GM12875 (cell line): ENCODE results near the gene KLHL25.

Experiments
- H3K4me3 ChIP-seq: one replicate; pipeline ENCODE4 v1.5.1; 2011; ENCODE audit warnings: low read depth, low read length, control low read depth
- TF ChIP-seq, protein P1 (sequence below): IDR thresholded peaks from 2 replicates; pipeline ENCODE4 v1.5.1; 2011; ENCODE audit warnings: low read depth, mild to moderate bottlenecking, control low read depth, inconsistent platforms, low read length, moderate library complexity, borderline replicate concordance; ENCODE audit not compliant: insufficient read depth

Gene KLHL25

DNA sequence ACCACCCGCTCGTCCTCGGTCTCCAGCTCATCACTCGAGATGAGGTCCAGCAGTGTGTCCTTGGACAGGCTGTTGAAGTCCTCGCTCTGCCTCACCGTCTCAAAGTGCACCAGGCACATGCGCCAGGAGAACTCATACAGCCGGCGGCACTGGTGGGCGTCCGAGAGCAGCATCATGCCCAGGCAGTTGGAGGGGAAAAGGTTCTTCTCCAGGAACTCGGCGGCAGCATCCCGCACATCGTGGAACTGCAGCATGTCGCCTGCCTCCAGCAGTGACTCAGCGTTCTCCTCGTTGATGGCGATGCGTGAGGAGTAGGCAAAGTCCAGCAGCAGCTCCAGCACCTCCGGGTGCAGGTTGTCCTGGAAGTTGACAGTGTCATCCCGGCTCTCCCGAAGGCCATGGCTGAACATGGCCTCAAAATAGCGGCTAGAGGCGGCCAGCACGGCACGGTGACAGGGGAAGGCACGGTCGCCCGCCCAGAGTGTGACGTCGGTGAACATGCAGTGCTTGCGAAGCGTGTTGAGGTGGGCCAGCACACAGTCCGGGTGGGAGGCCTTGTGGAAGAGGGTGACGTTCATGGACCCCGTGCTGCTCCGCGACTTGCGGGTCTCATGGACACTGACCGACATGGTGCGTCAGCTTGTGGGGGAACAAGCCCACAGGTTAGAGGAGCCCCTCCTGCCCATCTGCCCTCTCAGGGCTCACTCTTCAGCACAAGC lies 25.4 kb downstream of the KLHL25 start:
- TF ChIP-seq, protein P1, sequence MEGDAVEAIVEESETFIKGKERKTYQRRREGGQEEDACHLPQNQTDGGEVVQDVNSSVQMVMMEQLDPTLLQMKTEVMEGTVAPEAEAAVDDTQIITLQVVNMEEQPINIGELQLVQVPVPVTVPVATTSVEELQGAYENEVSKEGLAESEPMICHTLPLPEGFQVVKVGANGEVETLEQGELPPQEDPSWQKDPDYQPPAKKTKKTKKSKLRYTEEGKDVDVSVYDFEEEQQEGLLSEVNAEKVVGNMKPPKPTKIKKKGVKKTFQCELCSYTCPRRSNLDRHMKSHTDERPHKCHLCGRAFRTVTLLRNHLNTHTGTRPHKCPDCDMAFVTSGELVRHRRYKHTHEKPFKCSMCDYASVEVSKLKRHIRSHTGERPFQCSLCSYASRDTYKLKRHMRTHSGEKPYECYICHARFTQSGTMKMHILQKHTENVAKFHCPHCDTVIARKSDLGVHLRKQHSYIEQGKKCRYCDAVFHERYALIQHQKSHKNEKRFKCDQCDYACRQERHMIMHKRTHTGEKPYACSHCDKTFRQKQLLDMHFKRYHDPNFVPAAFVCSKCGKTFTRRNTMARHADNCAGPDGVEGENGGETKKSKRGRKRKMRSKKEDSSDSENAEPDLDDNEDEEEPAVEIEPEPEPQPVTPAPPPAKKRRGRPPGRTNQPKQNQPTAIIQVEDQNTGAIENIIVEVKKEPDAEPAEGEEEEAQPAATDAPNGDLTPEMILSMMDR = no peak
- no peak overlapping the region for H3K4me3 ChIP-seq

DNA sequence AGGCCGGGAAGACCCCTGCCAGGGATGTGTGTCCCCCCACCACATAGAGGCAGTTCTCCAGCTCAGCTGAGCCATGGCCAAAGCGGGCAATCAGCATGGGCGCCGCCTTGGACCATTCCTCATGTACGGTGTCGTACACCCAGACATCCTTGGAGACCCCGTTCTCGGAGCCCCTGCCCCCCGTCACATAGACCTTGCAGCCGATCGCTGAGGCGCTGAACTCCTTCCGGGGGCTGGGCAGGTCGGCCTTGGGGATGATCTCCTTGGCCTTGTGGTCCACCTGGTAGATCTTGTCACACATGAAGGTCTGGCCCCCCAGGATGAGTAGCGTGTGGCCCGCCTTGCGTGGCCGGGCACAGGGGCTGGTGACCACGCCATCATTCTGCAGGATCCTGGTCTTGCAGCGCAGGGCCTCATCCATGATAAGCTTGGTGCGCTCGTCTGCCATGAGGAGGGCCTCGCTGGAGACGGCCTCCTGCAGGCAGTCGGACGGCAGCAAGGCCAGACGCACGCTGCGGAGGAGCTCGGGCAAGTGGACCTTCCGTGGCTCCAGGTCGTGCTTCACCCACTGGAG lies 26.0 kb downstream of the KLHL25 start:
- TF ChIP-seq, protein P1 = no peak

DNA sequence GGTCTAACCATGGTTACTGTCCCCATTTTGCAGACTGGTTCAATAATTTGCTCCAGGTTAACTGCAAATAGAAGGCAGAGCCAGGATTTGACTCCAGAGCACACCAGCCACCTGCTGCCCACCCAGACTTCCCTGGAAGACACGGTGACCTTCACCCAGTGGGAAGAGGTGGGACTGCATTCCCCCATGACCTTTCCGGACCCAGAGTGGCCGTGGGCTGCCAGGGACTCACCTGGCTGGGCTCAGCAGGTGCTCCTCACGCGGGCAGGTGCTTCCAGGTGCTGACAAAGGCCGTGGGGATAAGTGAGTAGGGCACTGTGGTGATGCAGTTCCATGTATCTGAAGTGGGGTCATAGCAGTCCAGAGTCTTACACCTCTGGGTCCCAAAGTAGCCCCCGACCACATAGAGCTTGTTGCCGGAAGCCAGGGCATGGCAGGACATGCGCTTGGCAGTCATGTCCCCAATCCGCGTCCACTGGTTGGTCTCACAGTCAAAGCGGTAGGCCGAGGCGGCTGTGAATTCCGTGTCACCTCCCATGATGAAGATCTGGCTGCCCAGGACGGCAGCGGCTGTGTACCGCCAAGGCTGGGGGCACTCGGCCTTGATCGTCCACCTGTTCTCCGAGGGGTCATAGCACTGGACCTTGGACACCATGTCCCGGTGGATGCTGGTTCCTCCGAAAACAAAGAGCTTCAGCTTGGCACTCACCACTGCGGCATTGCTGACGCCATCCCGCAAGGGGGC lies 26.8 kb downstream of the KLHL25 start:
- TF ChIP-seq, protein P1 = no peak
- H3K4me3 ChIP-seq = no peak overlapping the region

More for the DNA sequence above, 26.0 kb downstream of the KLHL25 start:
- H3K4me3 ChIP-seq = no peak overlapping the region

DNA sequence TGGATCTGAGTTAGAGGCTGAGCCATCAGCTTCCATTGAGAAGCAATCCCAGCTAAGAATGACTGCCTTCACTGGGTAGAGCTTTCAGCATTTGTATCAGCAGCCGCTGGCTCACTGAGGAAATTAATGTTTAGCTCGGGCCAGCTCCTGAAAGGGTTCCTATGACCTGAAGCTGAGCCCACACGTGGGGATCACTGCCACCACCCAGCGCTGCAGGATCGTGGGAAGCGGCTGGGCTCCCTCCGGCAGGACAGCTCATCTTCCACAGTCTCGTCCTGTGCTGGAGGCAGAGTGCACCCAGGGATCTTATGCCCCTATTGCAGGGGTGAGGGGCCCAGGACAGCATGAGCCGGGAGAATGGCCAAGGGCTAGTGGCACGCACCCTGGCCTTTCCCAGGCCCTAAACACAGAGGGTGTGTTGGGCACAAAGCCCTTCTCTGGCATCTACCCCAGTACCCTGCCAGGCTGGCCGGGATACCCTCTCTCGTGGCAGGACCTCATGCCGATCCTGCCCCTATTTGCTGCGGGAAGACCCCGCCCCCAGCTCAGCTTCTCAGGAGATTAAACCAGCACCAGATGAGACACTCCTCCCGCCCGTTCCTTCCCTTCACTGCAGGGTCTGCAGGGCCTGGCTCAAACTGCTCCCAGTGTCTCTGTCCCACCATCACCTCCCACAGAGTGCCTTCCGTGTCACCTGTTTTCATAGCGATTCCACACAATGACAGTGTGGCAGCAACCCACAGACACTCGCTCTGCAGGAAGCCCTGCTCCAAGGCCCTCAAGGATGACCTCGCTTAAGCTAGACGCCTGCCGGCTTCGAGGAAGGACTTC lies 28.5 kb downstream of the KLHL25 start:
- H3K4me3 ChIP-seq = no peak overlapping the region
- TF ChIP-seq, protein P1 = no peak

DNA sequence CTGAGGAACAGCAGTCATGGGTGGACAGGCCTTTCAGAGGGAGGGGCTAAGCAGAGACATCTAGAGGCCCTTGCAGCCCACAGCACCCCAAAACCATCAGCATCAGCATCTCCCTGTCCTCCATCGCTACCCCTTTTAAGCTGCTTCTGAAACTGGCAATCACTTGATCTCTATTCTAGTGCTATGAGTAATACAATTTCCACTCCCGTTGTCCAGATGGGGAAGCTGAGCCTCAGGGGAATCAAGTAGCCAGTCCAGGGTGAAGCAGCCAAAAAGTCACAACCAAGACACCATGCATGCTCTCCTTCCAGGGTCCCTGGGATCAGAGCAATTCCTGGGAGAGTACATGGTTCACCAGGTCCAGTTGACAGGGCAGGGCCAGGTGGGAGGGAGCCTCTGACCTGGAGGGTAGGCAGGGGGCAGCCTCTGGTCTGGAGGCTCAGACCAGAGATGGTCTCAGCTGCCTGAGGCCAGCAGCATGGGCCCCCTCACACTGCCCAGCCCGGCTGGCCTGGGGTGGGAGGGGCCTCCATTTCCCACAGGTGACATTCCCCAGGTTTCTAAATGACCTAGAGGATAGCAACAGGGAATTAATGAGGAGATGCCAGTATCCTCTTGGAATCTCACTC lies 30.0 kb downstream of the KLHL25 start:
- TF ChIP-seq, protein P1 = no peak
- H3K4me3 ChIP-seq = no peak overlapping the region
